HFFc6 (cell line): ENCODE results near the gene LZTR1. TPM values are rescaled to one million over a fixed set of nuclear protein-coding genes. Genes with fewer than 3 reads are reported as not detected.

Source experiments
- DNase-seq: peaks from one replicate; pipeline ENCODE4 v3.0.0-alpha.2; 2018
- H3K27ac Mint-ChIP-seq: 2 replicates; pipeline ENCODE4 v1.8.0; 2020; ENCODE audit warnings: mild to moderate bottlenecking, mixed read lengths
- H3K27me3 Mint-ChIP-seq: 2 replicates; pipeline ENCODE4 v1.8.0; 2021; ENCODE audit warnings: mild to moderate bottlenecking, moderate library complexity, mixed read lengths; ENCODE audit not compliant: insufficient read depth
- H3K36me3 Mint-ChIP-seq: 2 replicates; pipeline ENCODE4 v1.8.0; 2021; ENCODE audit warnings: low read depth, mixed read lengths
- H3K4me1 Mint-ChIP-seq: 2 replicates; pipeline ENCODE4 v1.8.0; 2020; ENCODE audit warnings: low read depth, mixed read lengths
- H3K4me3 Mint-ChIP-seq: 2 replicates; pipeline ENCODE4 v1.8.0; 2020; ENCODE audit warnings: mild to moderate bottlenecking, moderate library complexity, mixed read lengths
- H3K9me3 Mint-ChIP-seq: 2 replicates; pipeline ENCODE4 v1.8.0; 2020; ENCODE audit warnings: mild to moderate bottlenecking, mixed read lengths
- total RNA-seq, 6 experiments: library from RNA; stranded (reverse); fragmentation: NEBNext Ultra II Directional; extraction: Animal tissue kit (Norgen Biotek cat#: 25700); gene quantifications; 2 replicates in 1 of 6; 3 replicates in 5 of 6; pipeline ENCODE4 v1.2.3, GENCODE V29; 2021
- TF ChIP-seq, protein P1 (sequence below): fragments of 200-600 bp; sonication (generic); IDR thresholded peaks from 2 replicates; pipeline ENCODE4 v1.5.0; 2021; ENCODE audit warnings: antibody characterized with exemption, mild to moderate bottlenecking

LZTR1 gene
- total RNA-seq, 6 experiments from 2014 or later: 50.6 to 64.0 (median 57.2) TPM

DNA sequence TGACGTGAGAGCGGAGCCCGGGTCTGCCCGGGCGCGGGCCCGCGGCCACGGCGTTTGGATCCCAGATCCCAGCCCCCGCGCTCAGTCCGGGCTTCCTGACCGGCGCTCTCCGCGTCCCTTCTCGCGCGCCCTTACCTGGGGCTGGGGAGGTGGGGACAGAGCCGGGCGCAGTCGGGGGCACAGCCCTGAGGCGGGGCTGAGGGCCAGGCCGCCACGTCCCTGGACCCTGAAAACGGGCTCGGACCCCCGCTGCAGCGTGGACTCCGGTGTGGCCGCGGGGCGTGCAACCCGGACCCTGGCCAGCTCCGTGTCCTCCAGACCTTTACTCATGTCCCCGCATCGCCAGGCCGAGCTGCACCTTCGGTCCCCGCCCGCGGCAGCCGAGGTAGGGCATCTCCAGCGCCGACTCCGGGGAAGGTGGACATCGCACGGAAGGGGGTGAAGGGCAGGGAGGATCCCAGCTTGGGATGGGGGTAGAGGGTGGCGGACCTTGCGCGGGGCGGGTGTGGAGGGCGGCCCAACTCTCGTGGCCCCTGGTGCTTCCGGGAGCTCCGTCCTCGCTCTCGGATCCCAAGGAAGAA is 24.9 kb upstream of the LZTR1 start:
- TF ChIP-seq, protein P1, sequence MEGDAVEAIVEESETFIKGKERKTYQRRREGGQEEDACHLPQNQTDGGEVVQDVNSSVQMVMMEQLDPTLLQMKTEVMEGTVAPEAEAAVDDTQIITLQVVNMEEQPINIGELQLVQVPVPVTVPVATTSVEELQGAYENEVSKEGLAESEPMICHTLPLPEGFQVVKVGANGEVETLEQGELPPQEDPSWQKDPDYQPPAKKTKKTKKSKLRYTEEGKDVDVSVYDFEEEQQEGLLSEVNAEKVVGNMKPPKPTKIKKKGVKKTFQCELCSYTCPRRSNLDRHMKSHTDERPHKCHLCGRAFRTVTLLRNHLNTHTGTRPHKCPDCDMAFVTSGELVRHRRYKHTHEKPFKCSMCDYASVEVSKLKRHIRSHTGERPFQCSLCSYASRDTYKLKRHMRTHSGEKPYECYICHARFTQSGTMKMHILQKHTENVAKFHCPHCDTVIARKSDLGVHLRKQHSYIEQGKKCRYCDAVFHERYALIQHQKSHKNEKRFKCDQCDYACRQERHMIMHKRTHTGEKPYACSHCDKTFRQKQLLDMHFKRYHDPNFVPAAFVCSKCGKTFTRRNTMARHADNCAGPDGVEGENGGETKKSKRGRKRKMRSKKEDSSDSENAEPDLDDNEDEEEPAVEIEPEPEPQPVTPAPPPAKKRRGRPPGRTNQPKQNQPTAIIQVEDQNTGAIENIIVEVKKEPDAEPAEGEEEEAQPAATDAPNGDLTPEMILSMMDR: no peak
- Mint-ChIP-seq H3K4me3 (peak overlapping the region; percentile 81), H3K36me3 (peaks cover 9% of the 10 kb centered on the region; the same call in 1 of the 2 replicates), H3K27me3 (0 out of 2 replicates have a peak, but pooled peaks cover 1% of the 10 kb centered on the region), H3K9me3 (no peaks in the 10 kb centered on the region), H3K4me1 (peaks cover 10% of the 10 kb centered on the region; the same call in 1 of the 2 replicates), H3K27ac (peak overlapping the region; percentile 26; the same call in 1 of the 2 replicates)
- DNase-seq: no peak

DNA sequence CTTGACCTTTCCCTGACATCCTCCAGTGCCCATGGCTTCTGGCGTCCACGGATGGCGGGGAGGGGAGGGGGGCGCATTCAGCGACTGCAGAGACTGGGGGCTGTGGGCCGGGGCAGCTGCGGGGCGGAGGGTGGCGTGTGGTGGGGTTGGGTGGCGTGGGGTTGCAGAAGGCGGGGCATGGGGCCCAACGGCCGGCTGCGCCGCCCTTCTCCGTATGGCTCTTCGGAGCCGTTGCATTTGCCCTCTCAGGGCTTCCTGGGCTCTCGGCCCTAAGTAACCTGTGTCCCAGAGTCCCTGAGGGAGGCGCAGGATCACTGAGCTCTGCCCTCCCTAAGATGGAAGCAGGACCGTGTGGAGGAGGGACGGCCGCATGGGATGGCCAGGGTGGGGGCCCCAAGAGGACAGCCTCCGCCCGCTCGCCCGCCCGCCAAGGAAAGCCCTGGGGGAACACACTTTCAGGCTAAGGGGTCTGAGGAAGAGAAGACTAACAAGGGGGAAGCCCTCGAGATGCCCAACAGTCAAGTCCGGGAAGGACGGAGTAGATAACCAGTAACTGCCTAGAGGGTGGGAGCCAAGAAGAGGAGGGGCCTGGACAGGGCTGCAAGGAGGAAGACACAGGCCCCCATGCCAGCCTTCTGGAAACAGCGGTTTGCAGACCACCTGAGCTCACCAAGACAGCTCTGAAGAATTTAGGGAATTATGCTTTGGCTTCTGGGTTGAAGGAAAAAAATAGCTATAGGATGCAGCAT is 24.2 kb upstream of the LZTR1 start:
- Mint-ChIP-seq H3K9me3 (no peaks in the 10 kb centered on the region), H3K36me3 (0 out of 2 replicates have a peak, but pooled peaks cover 4% of the 10 kb centered on the region), H3K4me3 (peak overlapping the region; percentile 81), H3K4me1 (peaks cover 10% of the 10 kb centered on the region; the same call in 1 of the 2 replicates), H3K27me3 (peaks cover 1% of the 10 kb centered on the region; the same call in 1 of the 2 replicates), H3K27ac (peak overlapping the region; percentile 26; the same call in 1 of the 2 replicates)
- no peak for DNase-seq
- TF ChIP-seq, protein P1: no peak

DNA sequence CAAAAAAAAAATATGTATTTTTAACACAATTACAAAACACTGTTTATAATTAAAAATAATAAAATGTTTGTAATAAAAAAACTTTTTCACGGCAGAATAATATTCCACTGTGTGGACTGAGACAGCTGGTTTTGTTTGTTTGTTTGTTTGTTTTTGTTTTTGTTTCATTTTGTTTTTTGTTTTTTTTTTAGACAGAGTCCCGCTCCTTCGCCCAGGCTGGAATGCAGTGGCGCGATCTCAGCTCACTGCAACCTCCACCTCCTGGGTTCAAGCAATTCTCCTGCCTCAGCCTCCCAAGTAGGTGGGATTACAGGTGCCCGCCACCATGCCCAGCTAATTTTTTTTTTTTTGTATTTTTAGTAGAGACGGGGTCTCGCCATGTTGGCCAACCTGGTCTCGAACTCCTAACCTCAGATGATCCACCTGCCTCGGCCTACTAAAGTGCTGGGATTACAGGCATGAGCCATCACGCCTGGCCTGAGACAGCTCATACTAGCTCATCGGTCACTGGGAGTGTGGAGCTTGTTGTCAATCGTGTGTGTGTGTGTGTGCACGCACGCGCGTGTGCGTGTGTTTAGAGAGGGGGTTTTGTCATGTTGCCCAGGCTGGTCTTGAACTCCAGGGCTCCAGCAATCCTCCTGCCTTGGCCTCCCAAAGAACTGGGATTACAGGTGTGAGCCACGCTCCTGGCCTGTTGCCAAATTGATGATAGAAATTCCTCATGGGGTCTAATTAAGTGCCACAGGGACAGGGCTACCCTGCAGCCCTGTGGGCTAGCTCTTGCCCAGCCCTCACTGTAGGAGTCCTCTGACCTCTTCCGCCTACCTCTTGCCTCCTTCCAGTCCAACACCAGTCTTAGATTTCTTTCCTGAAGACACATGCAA is 22.3 kb upstream of the LZTR1 start:
- TF ChIP-seq, protein P1: no peak
- no peaks in the 10 kb centered on the region for H3K36me3 Mint-ChIP-seq
- DNase-seq: no peak
- peaks cover 15% of the 10 kb centered on the region for H3K4me1 Mint-ChIP-seq
- H3K27me3 Mint-ChIP-seq: peaks cover 7% of the 10 kb centered on the region
- no peak overlapping the region for H3K27ac Mint-ChIP-seq
- H3K9me3 Mint-ChIP-seq: no peaks in the 10 kb centered on the region
- H3K4me3 Mint-ChIP-seq: no peak overlapping the region

DNA sequence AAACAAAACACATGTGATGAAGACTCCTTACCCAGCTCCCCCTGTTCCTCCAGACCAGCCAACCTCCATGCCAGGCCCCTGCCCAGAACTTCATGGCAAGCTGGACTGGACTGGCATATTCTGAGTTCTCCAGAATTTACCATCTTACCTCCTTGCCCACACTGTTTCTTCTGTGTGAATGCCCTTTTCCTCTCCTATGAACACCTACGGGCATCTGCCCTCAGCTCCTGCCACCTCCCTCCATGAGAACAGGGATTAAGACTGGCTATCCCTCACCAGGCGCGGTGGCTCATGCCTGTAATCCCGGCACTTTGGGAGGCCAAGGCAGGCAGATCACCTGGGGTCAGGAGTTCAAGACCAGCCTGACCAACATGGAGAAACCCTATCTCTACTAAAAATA is 21.5 kb upstream of the LZTR1 start:
- TF ChIP-seq, protein P1: no peak
- no peak for DNase-seq
- H3K4me1 Mint-ChIP-seq: peaks cover 15% of the 10 kb centered on the region
- H3K9me3 Mint-ChIP-seq: no peaks in the 10 kb centered on the region
- no peaks in the 10 kb centered on the region for H3K36me3 Mint-ChIP-seq
- no peak overlapping the region for H3K4me3 Mint-ChIP-seq
- peaks cover 7% of the 10 kb centered on the region for H3K27me3 Mint-ChIP-seq
- H3K27ac Mint-ChIP-seq: no peak overlapping the region

DNA sequence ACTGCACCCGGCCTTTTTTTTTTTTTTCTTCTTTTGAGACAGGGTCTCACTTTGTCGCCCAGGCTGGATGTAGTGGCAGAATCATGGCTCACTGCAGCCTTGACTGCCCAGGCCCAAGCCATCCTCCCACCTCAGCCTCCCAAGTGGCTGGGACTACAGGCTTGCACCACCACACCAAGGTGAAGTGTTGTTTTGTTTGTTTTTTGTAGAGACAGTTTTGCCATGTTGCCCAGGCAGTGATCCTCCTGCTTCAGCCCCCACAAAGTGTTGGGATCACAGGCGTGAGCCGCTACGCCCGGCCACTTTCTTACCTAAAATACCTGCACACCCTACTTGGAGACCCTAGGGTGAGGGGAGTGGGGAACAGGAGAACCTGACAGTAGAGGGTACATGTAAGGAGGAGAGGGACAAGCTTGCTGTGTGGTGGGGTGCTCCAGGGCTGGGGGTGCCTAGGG is 19.6 kb upstream of the LZTR1 start:
- TF ChIP-seq, protein P1: no peak
- DNase-seq: no peak
- Mint-ChIP-seq H3K4me3 (no peak overlapping the region), H3K27me3 (peaks cover 9% of the 10 kb centered on the region), H3K36me3 (no peaks in the 10 kb centered on the region), H3K27ac (no peak overlapping the region), H3K4me1 (peaks cover 11% of the 10 kb centered on the region), H3K9me3 (no peaks in the 10 kb centered on the region)
